ENCODE results near the gene MTA1.

- no peak for TF ChIP-seq POLR2A (IDR thresholded peaks at IDR 0.05)
- TF ChIP-seq CTCF (IDR thresholded peaks at IDR 0.05), result no peak
- TF ChIP-seq POLR2AphosphoS5 (IDR thresholded peaks at IDR 0.05), result no peak
- no peak for TF ChIP-seq EP300 (IDR thresholded peaks at IDR 0.05)
Observed at GRCh38 chr14:105497671-105498429, 78.2 kb downstream of the MTA1 start.

All from stomach (tissue), 4 donors.